HT-29 (cell line): ENCODE measurements around the gene PRR11. TPM values are rescaled to one million over a fixed set of nuclear protein-coding genes. Genes with fewer than 3 reads are reported as not detected.
"Not testable (repeated sequence)": the region's sequence is repeated elsewhere in the genome, so short reads cannot be mapped to it uniquely, and the experiment has no call there.

Experiments used
- DNase-seq: peaks from one replicate; pipeline ENCODE4 v3.0.0-alpha.2; 2015; ENCODE audit warnings: low spot score
- total RNA-seq: library from RNA; depleted of rRNA; stranded (reverse); fragments of >200 nt; shearing (Covaris generic); gene quantifications from 2 replicates; pipeline ENCODE4 v1.2.3, GENCODE V29; 2014

The PRR11 gene
- total RNA-seq, 1 experiment from 2014 or later: 10.0 TPM

DNA sequence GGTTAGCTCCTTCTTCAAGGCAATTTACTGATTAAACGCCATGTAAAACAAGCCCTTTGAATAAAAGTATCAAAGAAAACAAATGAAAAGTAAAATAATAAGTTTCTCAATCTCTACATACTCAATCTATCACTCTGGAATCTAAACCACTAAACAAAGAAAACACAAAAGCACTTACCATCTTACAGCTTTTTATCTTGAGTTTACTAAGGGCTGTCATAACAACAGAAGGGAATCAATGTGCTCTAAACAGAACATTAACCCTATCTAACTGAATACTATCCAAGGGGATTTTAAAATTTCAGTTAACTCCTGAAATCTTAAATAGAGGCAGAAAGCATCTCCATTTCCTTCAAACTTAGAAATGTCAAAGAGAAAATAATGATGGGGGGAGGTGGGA lies 4.0 kb upstream of the PRR11 start:
- no peak for DNase-seq

DNA sequence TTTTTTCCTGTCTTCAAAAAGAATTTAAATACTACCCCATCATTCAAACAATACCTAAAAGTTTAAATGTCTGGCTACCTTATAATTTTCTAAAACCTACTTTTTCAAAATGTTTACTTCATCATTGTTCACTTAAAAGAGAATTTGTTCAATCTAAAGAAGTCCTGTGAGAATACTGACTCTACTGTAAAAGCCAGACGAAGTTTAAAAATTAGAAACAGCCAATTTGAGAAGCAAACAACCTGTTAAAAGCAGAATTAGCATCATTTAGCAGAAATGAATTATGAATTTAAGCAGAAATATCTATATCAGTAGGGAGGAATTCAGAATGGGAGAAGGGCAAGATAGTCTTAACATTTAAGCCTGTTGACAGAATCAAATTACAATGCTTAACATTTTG lies 2.6 kb upstream of the PRR11 start:
- no peak for DNase-seq

DNA sequence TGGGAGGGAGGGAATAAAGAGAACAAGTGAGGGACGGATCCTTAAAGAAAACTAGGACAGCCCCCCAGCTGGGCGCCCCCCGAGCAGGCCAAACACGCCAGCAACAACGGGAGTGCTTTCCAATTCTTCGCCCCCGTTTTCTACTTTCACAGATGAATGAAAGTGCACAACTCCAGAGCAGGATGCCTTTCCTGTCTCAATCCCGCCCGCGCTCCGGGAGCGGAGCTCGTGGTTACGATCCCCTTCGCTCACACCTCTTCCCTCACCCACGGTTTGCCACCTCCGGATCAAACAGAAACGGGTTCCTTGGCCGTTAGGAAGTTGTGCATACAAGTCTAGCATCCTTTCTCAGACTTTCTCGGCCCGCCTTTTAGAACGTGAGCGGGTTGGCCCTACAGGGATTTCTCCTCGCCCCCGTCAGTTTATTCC lies 1.2 kb upstream of the PRR11 start:
- DNase-seq: peak; percentile 70

DNA sequence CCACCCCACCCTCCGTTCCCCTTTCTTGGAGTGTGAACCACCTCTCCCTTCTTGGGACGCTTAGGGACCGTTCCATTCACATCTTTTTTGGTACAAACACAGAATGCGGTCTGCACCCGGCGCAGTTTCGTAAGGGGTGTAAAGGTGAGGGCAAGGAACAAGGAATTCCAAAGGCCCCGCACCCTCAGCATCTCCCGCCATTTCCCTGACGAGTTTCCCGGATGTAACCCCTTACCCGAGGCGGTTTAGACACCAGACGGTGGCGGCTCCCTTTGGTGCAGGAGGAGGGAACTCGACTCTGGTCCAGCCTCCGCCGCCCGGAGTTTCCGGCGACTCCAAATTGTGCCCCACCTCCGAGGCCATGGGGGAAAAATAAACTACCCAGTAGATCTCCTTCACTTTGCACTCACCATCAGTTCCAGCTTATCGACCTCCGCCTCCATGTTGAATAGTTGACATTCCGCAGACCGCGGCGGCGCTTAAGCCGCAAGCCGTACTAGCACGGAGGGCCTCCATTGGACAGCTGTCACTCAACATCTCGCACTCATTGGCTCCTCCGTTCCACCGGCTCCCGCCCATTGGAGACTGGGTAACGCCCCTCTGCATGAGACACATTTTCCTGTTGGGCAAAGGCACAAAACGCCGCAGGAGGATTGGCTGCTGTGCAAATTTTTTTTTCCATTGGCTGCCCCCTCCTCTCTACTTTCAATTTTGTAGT lies 666 bp upstream of the PRR11 start, which contains the start of gene SKA2:
Gene SKA2 (minus strand): TSS at position 466 of the 718 bp plus-strand sequence. CDS start 23 bp downstream, at position 443.
- DNase-seq: no peak

DNA sequence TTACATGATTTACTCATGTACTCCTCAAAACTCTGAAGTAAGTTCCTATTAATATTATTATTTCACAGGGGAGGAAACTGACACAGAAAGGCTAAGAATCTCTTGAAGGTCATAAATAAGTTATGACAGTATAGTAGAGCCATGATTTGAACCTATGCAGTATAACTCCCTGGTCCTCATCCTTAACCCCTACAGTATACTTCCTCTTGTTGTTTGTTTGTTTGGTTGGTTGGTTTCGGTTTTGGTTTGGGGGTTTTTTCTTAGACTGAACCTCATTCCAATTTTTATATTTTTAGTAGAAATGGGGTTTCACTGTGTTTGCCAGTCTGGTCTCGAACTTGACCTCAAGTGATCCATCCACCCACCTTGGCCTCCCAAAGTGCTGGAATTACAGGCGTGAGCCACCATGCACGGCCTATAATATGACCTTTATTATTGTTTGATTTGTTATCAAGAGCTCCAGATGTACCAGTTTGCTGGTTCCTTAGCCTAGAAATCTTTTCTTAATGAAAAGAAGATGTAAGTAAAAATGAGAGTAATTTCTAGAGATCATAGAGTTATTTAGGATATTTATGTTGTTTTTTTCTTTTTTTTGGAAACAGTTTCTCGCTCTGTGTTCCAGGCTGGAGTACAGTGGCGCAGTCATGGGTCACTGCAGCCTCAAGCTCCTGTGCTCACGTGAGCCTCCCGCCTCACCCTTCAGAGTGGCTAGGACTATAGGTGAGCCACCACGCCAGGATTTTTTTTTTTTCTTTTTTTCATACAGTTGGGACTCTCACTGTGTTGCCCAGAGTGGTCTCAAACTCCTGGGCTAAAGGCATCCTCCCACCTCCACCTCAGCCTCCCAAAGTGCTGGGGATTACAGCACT lies 4.8 kb downstream of the PRR11 start:
- no peak for DNase-seq

DNA sequence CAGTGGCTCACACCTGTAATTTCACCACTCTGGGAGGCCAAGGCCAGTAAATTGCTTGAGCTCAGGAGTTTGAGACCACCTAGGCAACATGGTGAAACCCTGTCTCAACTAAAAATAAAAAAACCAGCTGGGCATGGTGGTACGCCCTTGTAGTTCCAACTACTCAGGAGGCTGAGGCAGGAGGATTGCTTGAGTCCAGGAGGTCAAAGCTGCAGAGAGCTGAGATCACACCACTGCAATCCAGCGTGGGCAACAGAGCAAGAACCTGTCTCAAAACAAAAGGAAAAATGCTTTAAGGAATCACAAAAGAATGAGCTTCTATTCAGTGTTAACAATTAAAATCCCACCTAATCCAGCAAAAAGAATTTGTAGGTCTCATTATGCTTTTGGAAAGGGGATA lies 5.9 kb downstream of the PRR11 start:
- no peak for DNase-seq

DNA sequence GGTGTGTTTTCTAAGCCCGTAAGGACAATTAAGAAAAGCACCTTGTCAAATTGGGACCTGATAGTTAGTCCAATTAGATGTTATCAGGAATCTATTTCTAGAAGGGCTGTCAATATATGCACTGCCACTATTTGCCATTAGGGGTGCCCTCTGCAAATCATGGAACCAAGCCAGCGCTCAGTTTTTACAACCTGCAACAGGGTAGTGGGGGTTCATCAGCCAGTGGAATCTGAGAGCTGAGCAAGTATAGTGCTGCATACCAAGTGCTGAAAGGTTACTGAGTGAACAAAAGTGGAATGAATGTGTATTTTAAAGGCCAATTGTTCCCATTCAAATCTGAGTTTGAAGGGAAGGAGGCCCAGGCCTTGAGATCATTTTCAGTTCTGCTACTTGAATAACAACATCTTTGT lies 10.4 kb downstream of the PRR11 start:
- peak; percentile 73 for DNase-seq

DNA sequence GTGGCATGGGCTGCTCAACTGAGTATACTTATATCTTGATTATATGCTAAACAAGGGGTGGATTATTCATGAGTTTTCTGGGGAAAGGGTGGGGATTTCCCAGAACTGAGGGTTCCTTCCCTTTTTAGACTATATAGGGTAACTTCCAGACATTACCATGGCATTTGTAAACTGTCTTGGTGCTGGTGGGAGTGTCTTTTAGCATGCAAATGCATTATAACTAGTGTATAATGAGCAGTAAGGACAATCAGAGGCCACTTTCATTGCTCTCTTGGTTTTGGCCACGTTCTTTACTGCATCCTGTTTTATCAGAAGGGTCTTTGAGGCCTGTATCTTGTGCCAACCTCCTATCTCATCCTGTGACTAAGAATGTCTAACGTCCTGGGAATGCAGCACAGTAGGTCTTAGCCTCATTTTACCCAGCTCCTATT lies 12.0 kb downstream of the PRR11 start:
- no peak for DNase-seq

DNA sequence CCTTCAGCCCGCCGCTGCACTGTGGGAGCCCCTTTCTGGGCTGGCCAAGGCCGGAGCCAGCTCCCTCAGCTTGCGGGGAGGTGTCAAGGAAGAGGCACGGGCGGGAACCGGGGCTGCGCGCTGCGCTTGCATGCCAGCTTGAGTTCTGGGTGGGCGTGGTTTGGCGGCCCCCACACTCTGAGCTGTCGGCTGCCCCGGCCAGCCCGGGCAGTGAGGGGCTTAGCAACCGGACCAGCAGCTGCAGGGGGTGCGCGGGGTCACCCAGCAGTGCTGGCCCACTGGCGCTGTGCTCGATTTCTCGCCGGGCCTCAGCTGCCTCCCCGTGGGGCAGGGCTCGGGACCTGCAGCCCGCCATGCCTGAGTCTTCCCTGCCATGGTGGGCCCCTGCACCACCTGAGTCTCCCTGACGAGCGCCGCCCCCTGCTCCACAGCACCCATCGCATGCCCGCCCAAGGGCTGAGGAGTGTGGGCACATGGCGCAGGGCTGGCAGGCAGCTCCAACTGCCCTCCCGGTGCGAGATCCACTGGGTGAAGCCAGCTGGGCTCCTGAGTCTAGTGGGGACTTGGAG lies 17.0 kb downstream of the PRR11 start:
- no peak for DNase-seq

DNA sequence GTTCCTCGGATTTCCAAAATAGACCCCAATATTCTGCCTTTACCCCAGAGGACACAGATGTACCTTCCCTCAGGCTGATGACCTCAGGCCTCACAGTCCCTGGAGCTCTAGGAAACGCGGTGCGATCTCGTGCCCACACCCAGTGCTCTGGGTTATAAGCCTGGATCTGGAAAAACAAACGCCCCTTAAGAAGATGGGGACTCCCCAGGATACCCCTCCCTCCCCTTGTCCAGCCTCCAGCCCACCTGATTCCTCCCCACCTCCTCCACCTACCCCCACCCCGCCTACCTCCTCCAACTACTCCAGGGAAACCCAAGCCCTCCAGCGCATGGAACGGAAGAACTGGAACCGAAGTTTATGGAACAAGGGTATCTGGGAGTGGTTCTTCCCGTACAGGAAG lies 19.1 kb downstream of the PRR11 start:
- no peak for DNase-seq

DNA sequence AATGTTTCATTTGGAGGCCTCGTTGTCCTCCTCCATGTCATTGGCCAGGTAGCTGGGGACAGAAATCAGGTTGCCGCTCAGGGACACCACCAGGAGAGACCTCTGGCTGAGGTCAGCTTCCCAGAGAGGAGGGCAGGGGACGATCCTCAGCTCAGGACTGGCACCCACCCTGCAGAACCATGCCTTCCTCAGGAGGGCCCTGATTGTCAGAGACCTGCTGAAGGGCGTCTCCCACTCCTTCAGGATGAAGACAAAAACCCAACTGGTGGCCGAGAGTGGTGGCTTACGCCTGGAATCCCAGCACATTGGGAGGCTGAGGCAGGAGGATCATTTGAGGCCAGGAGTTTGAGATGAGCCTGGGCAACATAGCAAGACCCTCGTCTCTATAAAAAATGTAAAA lies 19.5 kb downstream of the PRR11 start:
- no peak for DNase-seq

DNA sequence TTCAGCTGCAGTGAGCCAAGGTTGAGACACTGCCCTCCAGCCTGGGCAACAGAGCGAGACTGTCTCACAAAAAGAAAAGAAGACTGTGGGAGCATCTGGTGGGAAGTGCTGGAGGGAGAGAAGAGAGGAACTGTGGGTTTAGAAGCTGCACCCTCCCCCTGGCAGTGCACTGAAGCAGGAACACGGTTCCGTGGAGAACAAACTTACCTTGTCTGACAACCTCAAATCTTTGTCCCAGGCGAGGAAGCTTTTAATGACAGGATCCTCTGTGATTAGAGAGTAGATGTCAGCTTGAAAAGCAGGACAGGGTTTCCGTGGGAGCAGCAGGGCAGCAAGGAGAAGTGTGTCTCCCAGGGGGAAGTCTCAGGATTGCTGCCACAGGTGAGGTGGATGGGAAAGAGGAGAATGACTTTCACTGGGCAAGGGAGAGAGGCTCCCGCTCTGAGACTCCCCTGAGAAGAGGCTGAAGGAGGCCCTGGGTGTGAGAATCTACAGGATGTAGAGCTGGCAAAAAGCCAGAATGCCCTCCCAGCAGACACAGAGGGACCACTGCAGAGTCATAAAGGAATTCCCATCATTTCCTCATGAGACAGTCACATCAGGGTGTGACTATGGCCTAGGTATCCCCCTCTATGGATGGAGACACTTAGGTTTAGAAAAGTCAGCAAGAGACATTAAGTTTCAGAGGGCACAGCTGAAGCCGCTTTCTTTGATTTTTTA lies 22.9 kb downstream of the PRR11 start:
- DNase-seq: no peak

DNA sequence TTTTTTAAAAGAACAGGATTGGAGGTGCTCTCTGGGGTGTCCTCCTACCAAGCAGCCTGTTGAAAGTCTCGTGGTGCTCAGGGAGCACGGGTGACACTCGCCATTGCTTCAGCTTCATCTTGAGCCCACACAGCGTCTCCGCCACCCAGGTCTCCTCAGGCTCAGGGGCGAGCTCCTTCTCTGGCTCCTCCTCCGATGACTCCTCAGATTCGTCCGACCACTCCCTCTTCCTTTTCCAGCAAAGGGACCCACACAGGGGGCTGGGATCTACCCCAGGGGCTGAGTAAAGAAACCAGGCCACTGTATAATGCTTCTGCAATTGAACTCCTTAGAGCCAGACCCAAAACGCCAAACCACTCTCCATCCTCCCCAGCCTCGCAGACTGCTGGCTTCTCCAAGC lies 24.1 kb downstream of the PRR11 start:
- DNase-seq: not testable (repeated sequence)

DNA sequence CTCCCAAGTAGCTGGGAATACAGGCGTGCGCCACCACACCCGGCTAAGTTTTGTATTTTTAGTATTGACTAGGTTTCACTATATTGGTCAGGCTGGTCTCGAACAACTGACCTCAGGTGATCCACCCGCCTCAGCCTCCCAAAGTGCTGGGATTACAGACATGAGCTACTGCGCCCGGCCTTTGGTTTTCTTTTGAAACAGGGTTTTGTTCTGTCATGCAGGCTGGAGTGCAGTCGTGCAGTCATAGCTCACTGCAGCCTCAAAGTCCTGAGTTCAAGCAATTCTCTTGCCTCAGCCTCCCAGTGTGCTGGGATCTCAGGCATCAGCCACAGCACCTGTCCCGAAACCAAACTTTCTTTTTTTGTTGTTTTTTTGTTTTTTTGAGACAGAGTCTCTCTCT lies 25.1 kb downstream of the PRR11 start:
- DNase-seq: no peak

DNA sequence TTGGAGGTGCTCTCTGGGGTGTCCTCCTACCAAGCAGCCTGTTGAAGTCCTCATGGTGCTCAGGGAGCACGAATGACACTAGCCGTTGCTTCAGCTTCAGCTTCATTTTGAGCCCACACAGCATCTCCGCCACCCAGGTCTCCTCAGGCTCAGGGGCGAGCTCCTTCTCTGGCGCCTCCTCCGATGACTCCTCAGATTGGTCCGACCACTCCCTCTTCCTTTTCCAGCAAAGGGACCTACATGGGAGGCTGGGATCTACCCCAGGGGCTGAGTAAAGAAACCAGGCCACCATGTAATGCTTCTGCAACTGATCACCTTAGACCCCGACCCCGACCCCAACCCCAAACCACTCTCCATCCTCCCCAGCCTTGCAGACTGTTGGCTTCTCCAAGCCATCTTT lies 25.9 kb downstream of the PRR11 start:
- DNase-seq: no peak

DNA sequence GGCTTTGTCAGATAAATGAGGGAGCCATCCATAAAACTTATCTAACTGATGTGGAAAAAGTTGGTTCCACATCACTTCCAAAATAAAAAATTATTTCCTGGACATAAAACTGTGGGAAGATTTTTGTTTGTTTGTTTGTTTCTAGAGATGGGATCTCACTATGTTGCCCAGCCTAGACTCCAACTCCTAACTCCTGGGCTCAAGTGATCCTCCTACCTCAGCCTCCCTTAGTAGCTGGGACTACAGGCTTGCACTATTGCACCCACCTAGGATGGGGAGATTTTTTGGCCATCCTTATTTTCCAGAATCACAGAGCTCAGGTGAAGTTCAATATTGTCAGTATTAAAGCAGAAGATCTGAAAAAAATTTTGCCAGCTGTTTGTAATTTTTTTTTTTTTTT lies 30.5 kb downstream of the PRR11 start:
- no peak for DNase-seq

DNA sequence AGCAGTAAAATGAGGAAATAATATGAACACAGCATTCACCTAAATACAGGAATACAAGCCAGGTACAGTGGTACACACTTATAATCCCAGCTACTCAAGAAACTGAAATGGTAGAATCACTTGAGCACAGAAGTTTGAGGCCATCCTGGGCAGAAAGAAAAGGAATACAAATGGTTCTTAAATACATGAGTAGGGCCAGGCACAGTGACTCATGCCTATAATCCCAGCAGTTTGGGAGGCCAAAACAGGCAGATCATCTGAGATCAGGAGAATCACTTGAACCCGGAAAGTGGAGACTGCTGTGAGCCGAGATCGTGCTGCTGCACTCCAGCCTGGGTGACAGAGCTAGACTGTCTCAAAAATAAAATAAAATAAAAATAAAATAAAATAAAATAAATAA lies 31.3 kb downstream of the PRR11 start:
- DNase-seq: no peak

DNA sequence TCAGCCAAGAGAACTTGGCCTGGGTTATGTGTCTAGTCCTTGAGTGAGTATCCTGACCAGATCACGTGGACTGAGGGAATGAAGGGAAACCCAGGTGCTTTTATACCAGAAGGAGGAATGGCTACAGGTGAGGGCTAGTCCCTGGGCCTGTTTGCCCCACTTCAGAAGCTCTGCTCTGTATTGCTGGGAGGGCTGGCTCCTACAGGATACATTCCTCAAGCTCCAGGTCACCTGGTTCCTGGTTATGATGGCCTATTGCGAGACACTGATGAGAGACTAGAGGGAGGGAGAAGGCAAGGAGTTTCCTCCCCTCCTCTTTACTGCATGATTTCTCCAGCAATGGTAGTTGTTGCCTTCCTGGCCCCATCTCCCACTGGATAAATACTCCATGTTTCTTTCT lies 35.3 kb downstream of the PRR11 start:
- no peak for DNase-seq

DNA sequence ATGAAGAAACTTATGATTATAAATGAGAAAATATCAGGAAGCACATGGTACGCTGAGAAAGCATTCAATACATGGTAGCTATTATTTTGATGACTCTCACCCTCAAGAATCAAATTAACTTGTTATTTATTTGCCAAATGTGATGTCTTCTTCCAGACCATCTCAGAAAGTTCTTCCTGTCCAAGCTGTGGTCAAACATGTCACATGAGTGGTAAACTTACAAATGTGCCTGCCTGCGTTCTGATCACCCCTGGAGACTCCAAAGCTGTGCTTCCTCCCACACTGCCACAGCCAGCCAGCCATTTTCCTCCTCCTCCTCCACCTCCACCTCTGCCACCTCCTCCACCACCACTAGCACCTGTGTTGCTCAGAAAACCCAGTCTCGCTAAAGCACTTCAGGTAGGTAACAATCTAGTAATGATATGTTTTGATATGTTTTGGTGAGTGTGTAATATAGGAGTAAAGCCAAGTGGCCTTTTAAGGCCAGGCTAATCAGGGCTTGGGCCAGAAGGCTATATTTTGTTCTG lies 37.9 kb downstream of the PRR11 start:
- DNase-seq: no peak

DNA sequence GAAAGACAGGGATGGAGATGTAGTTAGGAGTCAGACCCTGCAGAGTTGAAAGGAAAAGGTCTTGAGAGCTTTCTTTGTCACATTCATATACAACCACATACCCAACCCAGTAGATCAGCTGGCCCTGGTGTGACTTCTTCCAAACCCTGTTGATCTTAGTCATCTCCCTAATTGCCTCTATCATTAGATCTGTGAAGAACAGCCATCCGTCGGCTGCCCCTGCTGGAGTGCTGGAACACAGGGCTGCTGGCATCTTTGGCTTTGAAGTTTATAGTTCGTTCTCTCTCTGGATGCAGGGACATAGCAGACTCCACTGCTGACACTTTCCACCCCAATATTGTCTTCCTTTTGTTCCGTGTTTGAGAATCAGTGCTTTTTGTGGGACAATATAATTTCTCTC lies 43.9 kb downstream of the PRR11 start:
- no peak for DNase-seq

DNA sequence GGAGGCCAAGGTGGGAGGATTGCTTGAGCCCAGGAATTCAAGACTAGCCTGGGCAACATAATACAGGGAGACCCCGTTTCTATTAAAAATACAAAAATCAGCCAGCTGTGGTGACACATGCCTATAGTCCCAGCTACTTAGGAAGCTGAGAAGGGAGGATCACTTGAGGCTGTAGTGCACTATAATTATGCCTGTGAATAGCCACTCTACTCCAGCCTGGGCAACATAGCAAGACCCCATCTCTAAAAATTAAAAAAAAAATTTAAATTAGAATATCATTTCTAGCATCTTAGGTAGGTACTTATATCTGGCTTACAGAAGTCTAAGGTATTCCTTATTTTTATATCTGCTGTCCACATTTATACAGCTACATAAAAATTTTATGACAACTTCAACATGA lies 46.8 kb downstream of the PRR11 start:
- no peak for DNase-seq

DNA sequence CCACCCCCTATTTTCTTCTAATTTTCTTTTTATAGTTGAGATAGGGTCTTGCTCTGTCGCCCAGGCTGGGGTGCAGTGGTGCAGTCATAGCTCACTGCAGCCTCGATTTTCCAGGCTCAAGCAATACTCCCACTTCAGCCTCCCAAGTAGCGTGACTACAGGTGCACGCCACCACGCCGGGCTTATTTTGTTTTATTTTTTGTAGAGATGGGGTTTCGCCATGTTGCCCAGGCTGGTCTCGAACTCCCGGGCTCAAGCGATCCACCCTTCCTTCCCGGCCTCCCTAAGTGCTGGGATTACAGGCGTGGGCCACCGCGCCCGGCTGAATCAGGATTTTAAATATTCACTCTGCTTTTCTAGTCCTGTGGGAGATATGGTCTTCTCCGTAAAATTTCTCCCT lies 63.8 kb downstream of the PRR11 start:
- DNase-seq: no peak
